Activated naive CD8-positive, alpha-beta T cell treated with anti-CD3 and anti-CD28 coated beads for 36 hours (primary cell): Measurements from ENCODE around the gene JMJD1C. TPM values are rescaled to one million over a fixed set of nuclear protein-coding genes. Genes with fewer than 3 reads are reported as not detected.

ENCODE experiments used
- DNase-seq: peaks from one replicate; pipeline ENCODE4 v3.0.0; 2021
- H3K27ac Mint-ChIP-seq: one replicate; pipeline ENCODE4 v1.8.0; 2022; ENCODE audit warnings: mild to moderate bottlenecking, moderate library complexity, mixed read lengths
- H3K27me3 Mint-ChIP-seq: one replicate; pipeline ENCODE4 v1.8.0; 2022; ENCODE audit warnings: mild to moderate bottlenecking, mixed read lengths
- H3K36me3 Mint-ChIP-seq: one replicate; pipeline ENCODE4 v1.8.0; 2021; ENCODE audit warnings: mild to moderate bottlenecking, mixed read lengths
- H3K4me1 Mint-ChIP-seq: one replicate; pipeline ENCODE4 v1.8.0; 2021; ENCODE audit warnings: mixed read lengths
- H3K4me3 Mint-ChIP-seq: one replicate; pipeline ENCODE4 v1.8.0; 2022; ENCODE audit warnings: mild to moderate bottlenecking, moderate library complexity, mixed read lengths
- H3K9me3 Mint-ChIP-seq: one replicate; pipeline ENCODE4 v1.8.0; 2022; ENCODE audit warnings: mixed read lengths
- total RNA-seq, 2 experiments: library from RNA; stranded (reverse); gene quantifications; one replicate each; pipeline ENCODE4 v1.2.3, GENCODE V29; 2021

Gene JMJD1C
- total RNA-seq, 2 experiments from 2014 or later: 48.4 to 52.0 TPM

- Mint-ChIP-seq H3K9me3 (no peaks in the 10 kb centered on the region), H3K36me3 (peaks cover 20% of the 10 kb centered on the region), H3K4me3 (no peak overlapping the region), H3K27me3 (no peaks in the 10 kb centered on the region), H3K27ac (no peak overlapping the region), H3K4me1 (peaks cover 17% of the 10 kb centered on the region)
- DNase-seq: no peak
Measured at GRCh38 chr10:63375859-63376258, 89.9 kb downstream of the JMJD1C start.

- Mint-ChIP-seq H3K4me1 (peaks cover 17% of the 10 kb centered on the region), H3K27ac (no peak overlapping the region), H3K4me3 (no peak overlapping the region), H3K27me3 (no peaks in the 10 kb centered on the region), H3K36me3 (peaks cover 18% of the 10 kb centered on the region), H3K9me3 (no peaks in the 10 kb centered on the region)
- DNase-seq: no peak
Measured at GRCh38 chr10:63375458-63375857, 90.3 kb downstream of the JMJD1C start.

- peaks cover 14% of the 10 kb centered on the region for H3K36me3 Mint-ChIP-seq
- H3K27me3 Mint-ChIP-seq: no peaks in the 10 kb centered on the region
- no peak for DNase-seq
- no peak overlapping the region for H3K4me3 Mint-ChIP-seq
- no peaks in the 10 kb centered on the region for H3K9me3 Mint-ChIP-seq
- H3K4me1 Mint-ChIP-seq: peaks cover 17% of the 10 kb centered on the region
- no peak overlapping the region for H3K27ac Mint-ChIP-seq
Measured at GRCh38 chr10:63374991-63375390, 90.8 kb downstream of the JMJD1C start.

GRCh38 chr10:63373176-63373575 is 92.6 kb downstream of the JMJD1C start:
- Mint-ChIP-seq H3K4me1 (peaks cover 17% of the 10 kb centered on the region), H3K27ac (no peak overlapping the region), H3K4me3 (no peak overlapping the region), H3K27me3 (no peaks in the 10 kb centered on the region), H3K9me3 (no peaks in the 10 kb centered on the region), H3K36me3 (peaks cover 13% of the 10 kb centered on the region)
- DNase-seq: no peak

GRCh38 chr10:63369711-63370110 is 96.1 kb downstream of the JMJD1C start:
- Mint-ChIP-seq H3K36me3 (peaks cover 6% of the 10 kb centered on the region), H3K27me3 (no peaks in the 10 kb centered on the region), H3K27ac (no peak overlapping the region), H3K4me1 (peaks cover 3% of the 10 kb centered on the region), H3K4me3 (no peak overlapping the region), H3K9me3 (no peaks in the 10 kb centered on the region)
- DNase-seq: no peak

- H3K4me1 Mint-ChIP-seq: peaks cover 3% of the 10 kb centered on the region
- no peak overlapping the region for H3K4me3 Mint-ChIP-seq
- H3K9me3 Mint-ChIP-seq: no peaks in the 10 kb centered on the region
- H3K27me3 Mint-ChIP-seq: no peaks in the 10 kb centered on the region
- H3K27ac Mint-ChIP-seq: no peak overlapping the region
- DNase-seq: no peak
- H3K36me3 Mint-ChIP-seq: peaks cover 12% of the 10 kb centered on the region
Measured at GRCh38 chr10:63368365-63368764, 97.4 kb downstream of the JMJD1C start.

GRCh38 chr10:63366933-63367332 is 98.8 kb downstream of the JMJD1C start:
- Mint-ChIP-seq H3K4me1 (peaks cover 3% of the 10 kb centered on the region), H3K9me3 (no peaks in the 10 kb centered on the region), H3K27ac (no peak overlapping the region), H3K36me3 (peaks cover 12% of the 10 kb centered on the region), H3K4me3 (no peak overlapping the region), H3K27me3 (no peaks in the 10 kb centered on the region)
- DNase-seq: no peak

GRCh38 chr10:63365976-63366765 is 99.6 kb downstream of the JMJD1C start:
- no peak for DNase-seq
- peaks cover 12% of the 10 kb centered on the region for H3K36me3 Mint-ChIP-seq
- H3K27me3 Mint-ChIP-seq: no peaks in the 10 kb centered on the region

GRCh38 chr10:63364918-63365317 is 100.9 kb downstream of the JMJD1C start:
- Mint-ChIP-seq H3K9me3 (no peaks in the 10 kb centered on the region), H3K27ac (no peak overlapping the region), H3K4me3 (no peak overlapping the region), H3K27me3 (no peaks in the 10 kb centered on the region), H3K4me1 (peaks cover 3% of the 10 kb centered on the region), H3K36me3 (peaks cover 12% of the 10 kb centered on the region)
- DNase-seq: no peak

More at GRCh38 chr10:63365976-63366765, 99.6 kb downstream of the JMJD1C start:
- no peak overlapping the region for H3K4me3 Mint-ChIP-seq
- no peak overlapping the region for H3K27ac Mint-ChIP-seq
- peaks cover 3% of the 10 kb centered on the region for H3K4me1 Mint-ChIP-seq
- H3K9me3 Mint-ChIP-seq: no peaks in the 10 kb centered on the region

- Mint-ChIP-seq H3K36me3 (peaks cover 12% of the 10 kb centered on the region), H3K27ac (no peak overlapping the region), H3K9me3 (no peaks in the 10 kb centered on the region), H3K4me1 (peaks cover 7% of the 10 kb centered on the region), H3K27me3 (no peaks in the 10 kb centered on the region), H3K4me3 (no peak overlapping the region)
- DNase-seq: no peak
Measured at GRCh38 chr10:63363951-63364350, 101.8 kb downstream of the JMJD1C start.

- DNase-seq: no peak
- H3K4me3 Mint-ChIP-seq: no peak overlapping the region
- peaks cover 15% of the 10 kb centered on the region for H3K36me3 Mint-ChIP-seq
- H3K9me3 Mint-ChIP-seq: peaks cover 3% of the 10 kb centered on the region
- H3K27ac Mint-ChIP-seq: peak overlapping the region; percentile 77
- peaks cover 29% of the 10 kb centered on the region for H3K4me1 Mint-ChIP-seq
- no peaks in the 10 kb centered on the region for H3K27me3 Mint-ChIP-seq
Measured at GRCh38 chr10:63355682-63356081, 110.1 kb downstream of the JMJD1C start.

GRCh38 chr10:63352976-63353375 is 112.8 kb downstream of the JMJD1C start:
- Mint-ChIP-seq H3K9me3 (peaks cover 3% of the 10 kb centered on the region), H3K27ac (no peak overlapping the region), H3K4me3 (no peak overlapping the region)

GRCh38 chr10:63348245-63348850 is 117.4 kb downstream of the JMJD1C start:
- H3K9me3 Mint-ChIP-seq: peaks cover 2% of the 10 kb centered on the region
- DNase-seq: no peak
- no peaks in the 10 kb centered on the region for H3K27me3 Mint-ChIP-seq
- no peak overlapping the region for H3K4me3 Mint-ChIP-seq
- H3K36me3 Mint-ChIP-seq: peaks cover 10% of the 10 kb centered on the region
- H3K27ac Mint-ChIP-seq: no peak overlapping the region
- H3K4me1 Mint-ChIP-seq: peaks cover 14% of the 10 kb centered on the region

More at GRCh38 chr10:63352976-63353375, 112.8 kb downstream of the JMJD1C start:
- no peaks in the 10 kb centered on the region for H3K27me3 Mint-ChIP-seq
- peaks cover 28% of the 10 kb centered on the region for H3K4me1 Mint-ChIP-seq
- H3K36me3 Mint-ChIP-seq: peaks cover 16% of the 10 kb centered on the region
- DNase-seq: no peak

GRCh38 chr10:63346015-63346441 is 119.7 kb downstream of the JMJD1C start:
- H3K4me1 Mint-ChIP-seq: peaks cover 14% of the 10 kb centered on the region
- no peaks in the 10 kb centered on the region for H3K27me3 Mint-ChIP-seq
- H3K4me3 Mint-ChIP-seq: no peak overlapping the region
- peaks cover 5% of the 10 kb centered on the region for H3K36me3 Mint-ChIP-seq
- no peak for DNase-seq
- H3K27ac Mint-ChIP-seq: no peak overlapping the region
- H3K9me3 Mint-ChIP-seq: peaks cover 2% of the 10 kb centered on the region

GRCh38 chr10:63344269-63344668 is 121.5 kb downstream of the JMJD1C start:
- no peak overlapping the region for H3K4me3 Mint-ChIP-seq
- H3K27ac Mint-ChIP-seq: no peak overlapping the region
- peaks cover 8% of the 10 kb centered on the region for H3K36me3 Mint-ChIP-seq
- H3K27me3 Mint-ChIP-seq: no peaks in the 10 kb centered on the region
- peaks cover 12% of the 10 kb centered on the region for H3K4me1 Mint-ChIP-seq
- DNase-seq: no peak
- H3K9me3 Mint-ChIP-seq: peaks cover 2% of the 10 kb centered on the region

GRCh38 chr10:63343476-63343875 is 122.3 kb downstream of the JMJD1C start:
- Mint-ChIP-seq H3K4me3 (no peak overlapping the region), H3K36me3 (peaks cover 7% of the 10 kb centered on the region), H3K4me1 (peaks cover 13% of the 10 kb centered on the region), H3K27me3 (no peaks in the 10 kb centered on the region), H3K9me3 (peaks cover 2% of the 10 kb centered on the region), H3K27ac (no peak overlapping the region)
- no peak for DNase-seq
